ENCODE measurements around the gene NELFCD. TPM values are rescaled to one million over a fixed set of nuclear protein-coding genes. Genes with fewer than 3 reads are reported as not detected.
A peak's percentile ranks its signal among the peaks of the same experiment; 100 is the strongest.

The NELFCD gene
- 85.7 TPM for total RNA-seq

GRCh38 chr20:58980711-58981627, at the start of gene NELFCD:
NELFCD (plus strand) TSS chr20:58981256; CDS start chr20:58981310, 54 bp downstream.
- DNase-seq (ENCODE audit: extremely low spot score in 2 of 2), result peak in 1 of 2 donors; percentile 87
- Histone ChIP-seq H3K27ac (peak within 1 kb of the TSS; percentile 83), H3K36me3 (no peaks in the 10 kb centered on the region), H3K27me3 (no peaks in the 10 kb centered on the region), H3K9me3 (no peaks in the 10 kb centered on the region), H3K4me3 (peak within 1 kb of the TSS; percentile 71 to 95), H3K4me1 (peaks cover 39% of the 10 kb centered on the region)
- TF ChIP-seq POLR2A (IDR thresholded peaks at IDR 0.05), result peak in 1 of 2 donors; percentile 64
- TF ChIP-seq POLR2AphosphoS5 (IDR thresholded peaks at IDR 0.05; ENCODE audit: insufficient read depth in 1 of 2, low read depth in 1 of 2), result peak in 1 of 2 donors; percentile 62
- no peak for TF ChIP-seq CTCF (IDR thresholded peaks at IDR 0.05)
- intact Hi-C loops (cut with DNase I), result loop anchor here (5.0 kb wide), 2 partner anchors 61 to 89 kb away; partner anchors contain the start of gene PRELID3B

- no peak for DNase-seq (ENCODE audit: extremely low spot score in 2 of 2)
- intact Hi-C loops (cut with DNase I), result no loop called here
These were observed 48.9 kb upstream of the NELFCD start for GRCh38 chr20:58932170-58932569.

DNA sequence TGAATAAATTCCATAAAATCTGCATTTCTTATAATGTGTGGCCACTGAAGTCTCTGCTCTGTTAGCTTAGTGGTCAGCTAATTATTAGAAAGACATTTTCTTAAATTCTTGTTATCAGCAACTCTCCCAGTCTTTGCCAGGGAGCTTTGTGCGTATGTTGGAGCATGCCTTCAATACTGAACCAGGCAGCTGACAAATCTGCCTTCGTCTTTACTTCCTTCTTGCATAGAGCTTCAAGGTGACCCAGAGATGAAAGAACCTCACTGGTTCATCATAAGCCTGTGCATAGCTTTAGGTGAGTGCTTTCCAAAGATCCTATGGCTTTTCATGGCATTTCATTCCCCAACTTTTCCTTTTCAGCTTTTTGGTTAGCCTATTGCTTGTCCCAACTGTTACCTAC, 43.0 kb upstream of the NELFCD start:
- intact Hi-C loops (cut with DNase I), result no loop called here
- H3K27ac ChIP-seq, result no peak overlapping the region
- TF ChIP-seq POLR2AphosphoS5 (IDR thresholded peaks at IDR 0.05; ENCODE audit: insufficient read depth in 1 of 2, low read depth in 1 of 2) (no peak), POLR2A (IDR thresholded peaks at IDR 0.05) (no peak), CTCF (IDR thresholded peaks at IDR 0.05) (no peak)
- H3K4me3 ChIP-seq, result no peak overlapping the region
- H3K4me1 ChIP-seq, result no peaks in the 10 kb centered on the region
- no peak for DNase-seq (ENCODE audit: extremely low spot score in 2 of 2)
- no peaks in the 10 kb centered on the region for H3K36me3 ChIP-seq
- H3K27me3 ChIP-seq, result no peaks in the 10 kb centered on the region
- H3K9me3 ChIP-seq, result peaks cover 4% of the 10 kb centered on the region

More at GRCh38 chr20:58932170-58932569, 48.9 kb upstream of the NELFCD start:
- Histone ChIP-seq H3K4me3 (no peak overlapping the region), H3K9me3 (peaks cover 4% of the 10 kb centered on the region), H3K4me1 (no peaks in the 10 kb centered on the region), H3K36me3 (no peaks in the 10 kb centered on the region), H3K27me3 (no peaks in the 10 kb centered on the region), H3K27ac (no peak overlapping the region)
- TF ChIP-seq CTCF (IDR thresholded peaks at IDR 0.05) (no peak), POLR2A (IDR thresholded peaks at IDR 0.05) (no peak), POLR2AphosphoS5 (IDR thresholded peaks at IDR 0.05; ENCODE audit: insufficient read depth in 1 of 2, low read depth in 1 of 2) (no peak)

GRCh38 chr20:58938541-58938940, 42.5 kb upstream of the NELFCD start:
- Histone ChIP-seq H3K27me3 (no peaks in the 10 kb centered on the region), H3K36me3 (no peaks in the 10 kb centered on the region), H3K4me3 (no peak overlapping the region), H3K27ac (no peak overlapping the region), H3K4me1 (no peaks in the 10 kb centered on the region), H3K9me3 (peaks cover 4% of the 10 kb centered on the region)
- TF ChIP-seq CTCF (IDR thresholded peaks at IDR 0.05), result no peak
- no peak for TF ChIP-seq POLR2A (IDR thresholded peaks at IDR 0.05)
- TF ChIP-seq POLR2AphosphoS5 (IDR thresholded peaks at IDR 0.05; ENCODE audit: insufficient read depth in 1 of 2, low read depth in 1 of 2), result no peak
- intact Hi-C loops (cut with DNase I), result no loop called here
- DNase-seq (ENCODE audit: extremely low spot score in 2 of 2), result no peak

DNA sequence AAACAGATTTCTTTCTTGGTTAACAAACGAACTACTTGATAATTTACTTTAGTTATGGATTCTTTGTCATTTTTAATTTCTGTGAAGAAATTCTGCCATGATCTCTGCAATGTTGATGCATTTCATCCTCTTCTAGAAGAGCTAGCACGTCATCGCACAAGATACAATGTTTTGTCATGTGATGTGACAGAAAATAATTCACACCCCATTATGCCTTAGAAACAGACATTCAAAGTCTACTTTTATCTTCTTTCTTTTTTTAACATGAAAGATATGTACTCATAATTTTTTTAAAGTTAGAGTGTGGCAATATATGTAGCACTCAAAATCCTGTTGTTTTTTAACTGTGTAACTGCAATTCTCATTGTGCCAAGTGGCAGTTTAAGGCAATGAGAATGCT, 39.6 kb upstream of the NELFCD start:
- Histone ChIP-seq H3K27me3 (no peaks in the 10 kb centered on the region), H3K4me1 (no peaks in the 10 kb centered on the region), H3K4me3 (no peak overlapping the region), H3K9me3 (peaks cover under 1% of the 10 kb centered on the region), H3K36me3 (no peaks in the 10 kb centered on the region), H3K27ac (no peak overlapping the region)
- intact Hi-C loops (cut with DNase I), result no loop called here
- no peak for DNase-seq (ENCODE audit: extremely low spot score in 2 of 2)
- no peak for TF ChIP-seq POLR2A (IDR thresholded peaks at IDR 0.05)
- no peak for TF ChIP-seq POLR2AphosphoS5 (IDR thresholded peaks at IDR 0.05; ENCODE audit: insufficient read depth in 1 of 2, low read depth in 1 of 2)
- no peak for TF ChIP-seq CTCF (IDR thresholded peaks at IDR 0.05)
